ENCODE results near the gene WNT6.

WNT6 gene

DNA sequence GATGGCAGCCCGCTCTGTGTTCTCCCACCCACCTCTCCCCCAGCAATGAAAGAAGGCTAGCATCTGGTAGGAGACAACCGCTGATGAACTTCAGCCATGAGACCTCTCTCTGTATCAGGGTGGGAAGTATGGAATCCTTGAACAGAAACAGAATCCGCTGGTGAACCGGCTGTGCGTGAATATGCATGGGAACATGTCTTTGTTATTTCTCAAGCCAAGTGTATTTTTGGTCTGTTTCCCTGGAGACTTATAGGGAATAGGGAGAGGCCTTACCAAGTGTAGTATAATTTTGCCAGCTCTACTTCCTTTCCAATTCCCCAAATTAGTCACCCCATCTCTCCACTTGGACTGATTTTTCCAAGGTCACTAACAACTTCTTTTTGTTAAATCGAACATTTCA, 51.1 kb downstream of the WNT6 start:
- H3K9ac ChIP-seq (ENCODE audit: low read length): no peak overlapping the region
- H3K27ac ChIP-seq (ENCODE audit: low read depth, low read length): no peak overlapping the region
- H3K9me3 ChIP-seq (ENCODE audit: control insufficient read depth, insufficient read depth, low read depth, low read length): no peaks in the 10 kb centered on the region
- peaks cover 8% of the 10 kb centered on the region; the same call in 1 of the 2 replicates for H3K4me1 ChIP-seq (ENCODE audit: control insufficient read depth, insufficient read depth, low read length)
- no peak overlapping the region for H3K4me3 ChIP-seq (ENCODE audit: low read depth, low read length)
- no peaks in the 10 kb centered on the region for H3K36me3 ChIP-seq (ENCODE audit: control insufficient read depth, insufficient read depth, low read length)
- H3K27me3 ChIP-seq (ENCODE audit: control insufficient read depth, insufficient read depth, low read length): peaks cover 21% of the 10 kb centered on the region

DNA sequence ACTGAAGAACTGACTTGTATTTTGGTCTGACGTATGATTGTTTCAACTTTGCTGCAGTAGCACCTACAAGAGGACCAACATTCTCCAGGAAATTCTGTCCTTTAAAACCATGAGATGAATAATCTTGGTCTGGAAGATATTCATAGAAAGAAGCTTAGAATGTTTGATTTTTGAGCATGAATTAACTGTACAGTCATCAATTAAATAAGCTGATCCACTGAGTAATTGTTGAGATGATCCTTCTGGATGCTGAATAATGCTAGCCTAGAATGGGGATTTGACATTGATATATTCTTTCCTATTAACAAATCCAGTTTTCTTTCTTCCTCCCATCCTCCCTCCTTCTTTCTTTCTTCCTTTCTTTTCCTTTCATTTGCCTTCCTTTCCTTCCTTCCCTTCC, 60.9 kb downstream of the WNT6 start:
- Histone ChIP-seq H3K4me3 (ENCODE audit: low read depth, low read length) (no peak overlapping the region), H3K27me3 (ENCODE audit: control insufficient read depth, insufficient read depth, low read length) (no peaks in the 10 kb centered on the region), H3K9me3 (ENCODE audit: control insufficient read depth, insufficient read depth, low read depth, low read length) (peaks cover 13% of the 10 kb centered on the region; the same call in 1 of the 2 replicates), H3K27ac (ENCODE audit: low read depth, low read length) (no peak overlapping the region), H3K4me1 (ENCODE audit: control insufficient read depth, insufficient read depth, low read length) (no peaks in the 10 kb centered on the region), H3K36me3 (ENCODE audit: control insufficient read depth, insufficient read depth, low read length) (no peaks in the 10 kb centered on the region), H3K9ac (ENCODE audit: low read length) (no peak overlapping the region)
